Endothelial cell of umbilical vein (primary cell): ENCODE measurements around the gene DSCAML1.

Source experiments
- EZH2 ChIP-seq: IDR thresholded peaks from 2 replicates; pipeline ENCODE4 v1.6.1; 2012; ENCODE audit warnings: borderline replicate concordance, low read depth, mild to moderate bottlenecking, moderate library complexity, low read length, inconsistent platforms; ENCODE audit not compliant: severe bottlenecking
- POLR2A ChIP-seq: IDR thresholded peaks from 2 replicates; pipeline ENCODE4 v1.6.1; 2012; ENCODE audit warnings: low read depth, mild to moderate bottlenecking, control low read depth, low read length
- TF ChIP-seq, protein P1 (sequence below), 2 donors: IDR thresholded peaks; 1 replicate in 1 of 2; 2 replicates in 1 of 2; pipeline ENCODE4 v1.5.1; 2011; ENCODE audit warnings: low read length in 2 of 2, mild to moderate bottlenecking in 2 of 2, moderate library complexity in 2 of 2, control low read depth in 1 of 2, inconsistent platforms in 1 of 2, low read depth in 1 of 2; ENCODE audit not compliant: insufficient read depth in 1 of 2; ENCODE audit errors: extremely low read depth in 1 of 2

DNA sequence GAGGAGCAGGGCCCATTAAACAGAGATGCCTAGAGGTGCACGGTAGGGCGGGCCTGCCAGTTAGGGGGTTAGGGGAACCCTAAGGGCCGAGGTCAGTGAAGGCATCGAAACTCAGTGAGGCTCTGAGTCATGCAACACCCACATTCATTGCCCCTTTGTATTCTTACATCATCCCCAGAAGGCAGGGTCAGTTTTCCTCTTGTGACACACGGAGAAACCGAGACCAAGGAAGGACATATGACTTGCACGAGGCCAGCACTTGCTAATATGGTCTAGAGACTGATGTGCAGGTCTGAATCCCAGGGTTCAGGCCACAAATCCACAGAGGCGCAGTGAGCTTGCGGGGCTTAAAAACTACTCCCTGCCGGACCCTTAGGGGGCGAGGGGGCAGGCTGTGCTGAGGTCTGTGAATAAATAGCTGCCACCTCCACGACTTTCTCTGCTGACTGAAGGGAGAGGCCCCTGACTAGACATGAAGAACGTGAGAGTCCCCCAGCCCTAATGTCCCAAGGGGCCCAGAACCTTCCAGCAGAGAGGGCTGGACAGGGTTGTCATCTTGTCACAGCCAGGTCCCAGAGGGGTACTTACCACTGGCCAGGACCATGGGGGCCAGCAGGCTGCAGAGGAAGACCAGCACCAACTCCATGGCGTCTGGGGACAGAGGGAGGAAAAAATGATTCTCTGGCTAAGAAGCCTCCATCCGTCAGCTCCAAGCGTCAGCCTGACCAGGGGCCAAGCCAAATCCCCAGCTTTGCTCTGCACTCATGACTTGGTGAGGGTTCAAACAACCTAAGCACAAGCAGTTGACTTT, 45.3 kb upstream of the DSCAML1 start:
- TF ChIP-seq, protein P1, sequence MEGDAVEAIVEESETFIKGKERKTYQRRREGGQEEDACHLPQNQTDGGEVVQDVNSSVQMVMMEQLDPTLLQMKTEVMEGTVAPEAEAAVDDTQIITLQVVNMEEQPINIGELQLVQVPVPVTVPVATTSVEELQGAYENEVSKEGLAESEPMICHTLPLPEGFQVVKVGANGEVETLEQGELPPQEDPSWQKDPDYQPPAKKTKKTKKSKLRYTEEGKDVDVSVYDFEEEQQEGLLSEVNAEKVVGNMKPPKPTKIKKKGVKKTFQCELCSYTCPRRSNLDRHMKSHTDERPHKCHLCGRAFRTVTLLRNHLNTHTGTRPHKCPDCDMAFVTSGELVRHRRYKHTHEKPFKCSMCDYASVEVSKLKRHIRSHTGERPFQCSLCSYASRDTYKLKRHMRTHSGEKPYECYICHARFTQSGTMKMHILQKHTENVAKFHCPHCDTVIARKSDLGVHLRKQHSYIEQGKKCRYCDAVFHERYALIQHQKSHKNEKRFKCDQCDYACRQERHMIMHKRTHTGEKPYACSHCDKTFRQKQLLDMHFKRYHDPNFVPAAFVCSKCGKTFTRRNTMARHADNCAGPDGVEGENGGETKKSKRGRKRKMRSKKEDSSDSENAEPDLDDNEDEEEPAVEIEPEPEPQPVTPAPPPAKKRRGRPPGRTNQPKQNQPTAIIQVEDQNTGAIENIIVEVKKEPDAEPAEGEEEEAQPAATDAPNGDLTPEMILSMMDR (IDR thresholded peaks at IDR 0.05; ENCODE audit: extremely low read depth in 1 of 2, insufficient read depth in 1 of 2, low read depth in 1 of 2, low read length in 2 of 2), result no peak
- TF ChIP-seq EZH2, result no peak
- no peak for TF ChIP-seq POLR2A
